HepG2 (cell line): ENCODE results near the gene VWA1. TPM values are rescaled to one million over a fixed set of nuclear protein-coding genes. Genes with fewer than 3 reads are reported as not detected.

Source experiments
- CENPX ChIP-seq: sonication (generic); formaldehyde crosslinking; IDR thresholded peaks from 2 replicates; pipeline ENCODE4 v1.9.0; 2021; ENCODE audit warnings: mild to moderate bottlenecking, missing genetic modification reagents, moderate library complexity
- GATAD2A ChIP-seq: IDR thresholded peaks from 2 replicates; pipeline ENCODE4 v1.6.1; 2016
- HNF4G ChIP-seq, 2 experiments: sonication (generic) in 1 of 2; formaldehyde crosslinking in 1 of 2; IDR thresholded peaks; 2 replicates each; pipeline versions ENCODE4 v1.4.0 to v1.6.1; 2011 to 2020; ENCODE audit warnings: borderline replicate concordance in 2 of 2, low read depth in 2 of 2, mild to moderate bottlenecking in 2 of 2, low read length in 1 of 2, missing genetic modification reagents in 1 of 2, moderate library complexity in 1 of 2
- HNRNPL ChIP-seq: fragments of 200-400 bp; formaldehyde crosslinking; IDR thresholded peaks from 2 replicates; pipeline ENCODE4 v1.6.1; 2017; ENCODE audit warnings: mild to moderate bottlenecking, low read depth, low read length
- HNRNPUL1 ChIP-seq: fragments of 200-400 bp; formaldehyde crosslinking; IDR thresholded peaks from 2 replicates; pipeline ENCODE4 v1.6.1; 2017; ENCODE audit warnings: low read depth, mild to moderate bottlenecking, low read length, moderate library complexity
- MTF2 ChIP-seq: sonication (generic); formaldehyde crosslinking; IDR thresholded peaks from 2 replicates; pipeline ENCODE4 v1.5.0; 2020; ENCODE audit warnings: missing genetic modification reagents, borderline replicate concordance
- PATZ1 ChIP-seq: sonication (generic); formaldehyde crosslinking; IDR thresholded peaks from 2 replicates; pipeline ENCODE4 v1.4.0; 2020; ENCODE audit warnings: missing genetic modification reagents
- POLR2G ChIP-seq: fragments of 200-400 bp; formaldehyde crosslinking; IDR thresholded peaks from 2 replicates; pipeline ENCODE4 v1.6.1; 2018; ENCODE audit warnings: mild to moderate bottlenecking, low read depth, low read length, moderate library complexity
- TBX2 ChIP-seq: sonication (generic); formaldehyde crosslinking; IDR thresholded peaks from 2 replicates; pipeline ENCODE4 v1.5.0; 2020; ENCODE audit warnings: missing genetic modification reagents, mild to moderate bottlenecking, borderline replicate concordance
- TFDP2 ChIP-seq: sonication (generic); formaldehyde crosslinking; IDR thresholded peaks from 2 replicates; pipeline ENCODE4 v1.4.0; 2020; ENCODE audit warnings: missing genetic modification reagents
- THAP9 ChIP-seq: sonication (generic); formaldehyde crosslinking; IDR thresholded peaks from 2 replicates; pipeline ENCODE4; 2020; ENCODE audit warnings: missing genetic modification reagents, mild to moderate bottlenecking, borderline replicate concordance
- ZBTB25 ChIP-seq: IDR thresholded peaks from 2 replicates; pipeline ENCODE4 v1.6.1; 2018; ENCODE audit warnings: missing genetic modification reagents
- ZFY ChIP-seq: sonication (generic); formaldehyde crosslinking; IDR thresholded peaks from 2 replicates; pipeline ENCODE4 v1.4.0; 2020; ENCODE audit warnings: missing genetic modification reagents
- ZIK1 ChIP-seq: sonication (generic); formaldehyde crosslinking; IDR thresholded peaks from 2 replicates; pipeline ENCODE4 v1.5.0; 2020; ENCODE audit warnings: mild to moderate bottlenecking, low read depth, missing genetic modification reagents, borderline replicate concordance
- ZNF160 ChIP-seq: sonication (generic); formaldehyde crosslinking; IDR thresholded peaks from 2 replicates; pipeline ENCODE4 v1.8.0; 2022; ENCODE audit warnings: mild to moderate bottlenecking, inconsistent platforms, missing genetic modification reagents
- ZNF281 ChIP-seq: sonication (generic); formaldehyde crosslinking; IDR thresholded peaks from 2 replicates; pipeline ENCODE4 v1.4.0; 2020; ENCODE audit warnings: missing genetic modification reagents, borderline replicate concordance
- ZNF430 ChIP-seq: sonication (generic); formaldehyde crosslinking; IDR thresholded peaks from 2 replicates; pipeline ENCODE4 v1.9.0; 2021; ENCODE audit warnings: mild to moderate bottlenecking, missing genetic modification reagents
- ZNF619 ChIP-seq: sonication (generic); formaldehyde crosslinking; IDR thresholded peaks from 2 replicates; pipeline ENCODE4 v1.4.0; 2020; ENCODE audit warnings: mild to moderate bottlenecking, missing genetic modification reagents
- polyA plus RNA-seq, 8 experiments: library from polyadenylated mRNA; depleted of rRNA in 3 of 8; stranded (reverse) in 7 of 8; unstranded in 1 of 8; fragments of >200 nt; fragmentation: Illumina TruSeq in 4 of 8; extraction: Trizol in 4 of 8; gene quantifications; 2 replicates each; pipeline versions ENCODE4 v1.2.1 to v1.2.3, GENCODE V29; 2011 to 2016; ENCODE audit warnings: low read depth in 4 of 8, missing spikeins in 1 of 8, mixed read lengths in 1 of 8; ENCODE audit not compliant: insufficient read depth in 1 of 8
- total RNA-seq, 5 experiments: library from RNA; depleted of rRNA; stranded (reverse); fragments of >200 nt; fragmentation: Illumina TruSeq; extraction: Trizol; gene quantifications; 2 replicates each; pipeline ENCODE4 v1.2.3, GENCODE V29; 2016; ENCODE audit warnings: low read depth in 1 of 5

Gene VWA1
- total and polyA plus RNA-seq, 2 of the 13 experiments (the other 11 are each of a cell fraction or from before 2014, with no cell fraction given), result 40.9 to 57.5 TPM

GRCh38 chr1:1426496-1427105 lies 8.9 kb upstream of the VWA1 start (continued):
- TF ChIP-seq ZBTB25 (CRISPR knock-in tag) (no peak), HNF4G (IDR thresholded peaks at IDR 0.05; ENCODE audit: borderline replicate concordance, low read depth, low read length) (no peak), HNF4G (CRISPR knock-in tag; IDR thresholded peaks at IDR 0.05; ENCODE audit: borderline replicate concordance, low read depth) (no peak), ZNF160 (CRISPR knock-in tag) (no peak), PATZ1 (peak; percentile 75), ZNF619 (CRISPR knock-in tag) (no peak), HNRNPL (peak; percentile 66; the same call in 1 of the 2 replicates), GATAD2A (CRISPR knock-in tag) (0 out of 2 replicates have a peak, but pooled peaks have one; percentile 4), MTF2 (CRISPR knock-in tag) (no peak), TBX2 (CRISPR knock-in tag) (0 out of 2 replicates have a peak, but pooled peaks have one; percentile 14), ZNF430 (CRISPR knock-in tag) (peak; percentile 16; the same call in 1 of the 2 replicates), POLR2G (0 out of 2 replicates have a peak, but pooled peaks have one; percentile 2), THAP9 (CRISPR knock-in tag) (peak; percentile 34; the same call in 1 of the 2 replicates), ZIK1 (CRISPR knock-in tag) (no peak), ZNF281 (CRISPR knock-in tag) (0 out of 2 replicates have a peak, but pooled peaks have one; percentile 36), HNRNPUL1 (no peak), CENPX (CRISPR knock-in tag) (no peak), TFDP2 (CRISPR knock-in tag) (no peak), ZFY (CRISPR knock-in tag) (0 out of 2 replicates have a peak, but pooled peaks have one; percentile 21)
